Lower leg skin (tissue), 3 donors: ENCODE measurements around the gene SF3B1.

Experiments used
- CTCF ChIP-seq, 3 donors: fragments of 450-650 bp; IDR thresholded peaks; one replicate each; pipeline ENCODE4 v1.5.1; 2016; ENCODE audit warnings: antibody characterized with exemption in 3 of 3, mild to moderate bottlenecking in 3 of 3, moderate library complexity in 2 of 3
- POLR2A ChIP-seq, 2 donors: fragments of 450-650 bp; IDR thresholded peaks; one replicate each; pipeline ENCODE4 v1.6.1; 2016 to 2017; ENCODE audit warnings: antibody characterized with exemption in 2 of 2, mild to moderate bottlenecking in 1 of 2, moderate library complexity in 1 of 2

GRCh38 chr2:197378494-197379307 lies 56.1 kb downstream of the SF3B1 start:
- TF ChIP-seq CTCF (IDR thresholded peaks at IDR 0.05) (no peak), POLR2A (IDR thresholded peaks at IDR 0.05) (no peak)
